ENCODE data around the gene SLC35E2B.

DNA sequence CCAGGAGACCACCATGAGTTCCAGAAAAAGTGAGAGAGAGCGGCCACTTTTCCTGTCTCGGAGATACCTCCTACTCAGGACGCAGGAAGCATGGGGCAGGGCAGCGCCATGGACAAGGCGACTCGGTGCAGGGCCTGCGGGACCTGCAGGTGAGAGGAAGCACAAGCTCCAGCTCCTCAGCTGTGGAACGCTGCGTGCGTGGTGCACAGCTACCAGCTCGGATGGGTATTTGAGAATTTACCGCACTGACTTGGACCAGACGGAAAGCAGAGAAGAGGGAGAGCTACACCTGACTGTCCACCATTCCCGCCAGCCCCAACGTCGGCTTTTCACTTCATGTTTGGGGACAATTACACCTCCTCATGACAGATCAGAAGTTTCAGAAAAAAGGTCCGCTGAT lies 39.8 kb upstream of the SLC35E2B start:
- no peak for TF ChIP-seq TAF1 (conservative IDR thresholded peaks at IDR 0.05)
- TF ChIP-seq CTCF (IDR thresholded peaks at IDR 0.05; ENCODE audit: low read depth, low read length, missing input control): no peak
- TF ChIP-seq, protein P1, sequence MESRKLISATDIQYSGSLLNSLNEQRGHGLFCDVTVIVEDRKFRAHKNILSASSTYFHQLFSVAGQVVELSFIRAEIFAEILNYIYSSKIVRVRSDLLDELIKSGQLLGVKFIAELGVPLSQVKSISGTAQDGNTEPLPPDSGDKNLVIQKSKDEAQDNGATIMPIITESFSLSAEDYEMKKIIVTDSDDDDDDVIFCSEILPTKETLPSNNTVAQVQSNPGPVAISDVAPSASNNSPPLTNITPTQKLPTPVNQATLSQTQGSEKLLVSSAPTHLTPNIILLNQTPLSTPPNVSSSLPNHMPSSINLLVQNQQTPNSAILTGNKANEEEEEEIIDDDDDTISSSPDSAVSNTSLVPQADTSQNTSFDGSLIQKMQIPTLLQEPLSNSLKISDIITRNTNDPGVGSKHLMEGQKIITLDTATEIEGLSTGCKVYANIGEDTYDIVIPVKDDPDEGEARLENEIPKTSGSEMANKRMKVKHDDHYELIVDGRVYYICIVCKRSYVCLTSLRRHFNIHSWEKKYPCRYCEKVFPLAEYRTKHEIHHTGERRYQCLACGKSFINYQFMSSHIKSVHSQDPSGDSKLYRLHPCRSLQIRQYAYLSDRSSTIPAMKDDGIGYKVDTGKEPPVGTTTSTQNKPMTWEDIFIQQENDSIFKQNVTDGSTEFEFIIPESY (IDR thresholded peaks at IDR 0.05): no peak
- no peak for TF ChIP-seq FOXA1 (IDR thresholded peaks at IDR 0.05)
- TF ChIP-seq MAX (IDR thresholded peaks at IDR 0.05): no peak
- TF ChIP-seq FOXA2 (IDR thresholded peaks at IDR 0.05): no peak
- TF ChIP-seq GABPA (IDR thresholded peaks at IDR 0.05 in 1 of 2, conservative IDR thresholded peaks at IDR 0.05 in 1 of 2): no peak
- TF ChIP-seq, protein P2, sequence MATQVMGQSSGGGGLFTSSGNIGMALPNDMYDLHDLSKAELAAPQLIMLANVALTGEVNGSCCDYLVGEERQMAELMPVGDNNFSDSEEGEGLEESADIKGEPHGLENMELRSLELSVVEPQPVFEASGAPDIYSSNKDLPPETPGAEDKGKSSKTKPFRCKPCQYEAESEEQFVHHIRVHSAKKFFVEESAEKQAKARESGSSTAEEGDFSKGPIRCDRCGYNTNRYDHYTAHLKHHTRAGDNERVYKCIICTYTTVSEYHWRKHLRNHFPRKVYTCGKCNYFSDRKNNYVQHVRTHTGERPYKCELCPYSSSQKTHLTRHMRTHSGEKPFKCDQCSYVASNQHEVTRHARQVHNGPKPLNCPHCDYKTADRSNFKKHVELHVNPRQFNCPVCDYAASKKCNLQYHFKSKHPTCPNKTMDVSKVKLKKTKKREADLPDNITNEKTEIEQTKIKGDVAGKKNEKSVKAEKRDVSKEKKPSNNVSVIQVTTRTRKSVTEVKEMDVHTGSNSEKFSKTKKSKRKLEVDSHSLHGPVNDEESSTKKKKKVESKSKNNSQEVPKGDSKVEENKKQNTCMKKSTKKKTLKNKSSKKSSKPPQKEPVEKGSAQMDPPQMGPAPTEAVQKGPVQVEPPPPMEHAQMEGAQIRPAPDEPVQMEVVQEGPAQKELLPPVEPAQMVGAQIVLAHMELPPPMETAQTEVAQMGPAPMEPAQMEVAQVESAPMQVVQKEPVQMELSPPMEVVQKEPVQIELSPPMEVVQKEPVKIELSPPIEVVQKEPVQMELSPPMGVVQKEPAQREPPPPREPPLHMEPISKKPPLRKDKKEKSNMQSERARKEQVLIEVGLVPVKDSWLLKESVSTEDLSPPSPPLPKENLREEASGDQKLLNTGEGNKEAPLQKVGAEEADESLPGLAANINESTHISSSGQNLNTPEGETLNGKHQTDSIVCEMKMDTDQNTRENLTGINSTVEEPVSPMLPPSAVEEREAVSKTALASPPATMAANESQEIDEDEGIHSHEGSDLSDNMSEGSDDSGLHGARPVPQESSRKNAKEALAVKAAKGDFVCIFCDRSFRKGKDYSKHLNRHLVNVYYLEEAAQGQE (IDR thresholded peaks at IDR 0.05): no peak
- no peak for TF ChIP-seq HNF4A (conservative IDR thresholded peaks at IDR 0.05)
- no peak for TF ChIP-seq RAD21 (IDR thresholded peaks at IDR 0.05)
- TF ChIP-seq YY1 (IDR thresholded peaks at IDR 0.05): no peak

All from liver (tissue), 3 donors.